NCI-H187 treated with DMSO at 0.1 percent for 48 hours (cell line): ENCODE results near the gene EP300.
A peak's percentile ranks its signal among the peaks of the same experiment; 100 is the strongest.

Experiments used
- DNase-seq: peaks from one replicate; lab custom pipeline; 2025; lab: John Stamatoyannopoulos, UW

EP300 gene

DNA sequence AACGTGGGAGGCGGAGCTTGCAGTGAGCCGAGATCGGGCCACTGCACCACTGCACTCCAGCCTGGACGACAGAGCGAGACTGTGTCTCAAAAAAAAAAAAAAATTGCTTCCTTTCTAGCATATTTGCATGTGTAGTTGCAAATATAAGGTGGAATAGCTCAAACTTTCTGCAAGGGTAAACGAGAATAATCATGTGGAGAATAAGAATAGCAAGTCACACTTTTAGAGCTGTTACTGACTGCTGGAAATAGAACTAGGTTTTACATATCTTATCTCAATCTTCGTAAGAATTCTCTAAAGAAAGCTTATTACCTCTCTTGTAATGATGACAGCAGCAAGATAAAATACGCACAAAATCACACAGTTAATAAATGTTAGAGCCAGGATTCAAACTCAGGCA lies 114.3 kb downstream of the EP300 start:
- no peak for DNase-seq

DNA sequence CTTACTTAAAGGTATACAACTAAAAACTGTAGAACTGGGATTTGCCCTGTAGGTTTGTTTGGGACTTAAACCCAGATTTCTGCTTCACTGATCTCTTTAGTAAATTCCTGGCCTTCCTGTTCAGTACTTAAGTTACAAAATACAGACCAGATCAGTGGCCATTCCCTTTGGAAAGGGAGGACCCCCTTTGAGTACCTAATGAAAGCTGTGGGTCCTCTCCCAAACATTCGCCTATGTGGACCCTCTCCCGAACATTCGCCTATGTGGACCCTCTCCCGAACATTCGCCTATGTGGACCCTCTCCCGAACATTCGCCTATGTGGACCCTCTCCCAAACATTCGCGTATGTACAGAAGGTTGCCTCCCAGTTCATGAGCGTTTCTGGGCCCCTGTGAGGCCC lies 123.0 kb downstream of the EP300 start:
- DNase-seq: no peak

DNA sequence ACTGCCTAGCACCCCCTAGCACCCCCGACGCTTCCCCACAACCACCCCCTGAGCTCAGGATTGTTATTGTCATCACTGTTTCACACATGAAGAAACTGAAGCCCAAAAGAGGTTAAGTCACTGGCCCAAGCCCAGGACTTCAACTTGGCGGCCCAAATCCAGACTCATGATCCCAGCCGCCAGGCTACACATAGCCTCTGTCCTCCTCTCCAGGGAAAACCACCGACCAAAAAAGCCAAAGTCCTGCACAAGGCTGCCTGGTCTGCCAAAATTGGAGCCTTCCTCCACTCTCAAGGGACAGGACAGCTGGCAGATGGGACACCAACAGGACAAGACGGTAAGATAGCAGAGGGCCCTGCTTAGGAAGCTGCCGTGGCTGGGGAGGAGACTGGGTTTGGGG lies 123.5 kb downstream of the EP300 start:
- no peak for DNase-seq

DNA sequence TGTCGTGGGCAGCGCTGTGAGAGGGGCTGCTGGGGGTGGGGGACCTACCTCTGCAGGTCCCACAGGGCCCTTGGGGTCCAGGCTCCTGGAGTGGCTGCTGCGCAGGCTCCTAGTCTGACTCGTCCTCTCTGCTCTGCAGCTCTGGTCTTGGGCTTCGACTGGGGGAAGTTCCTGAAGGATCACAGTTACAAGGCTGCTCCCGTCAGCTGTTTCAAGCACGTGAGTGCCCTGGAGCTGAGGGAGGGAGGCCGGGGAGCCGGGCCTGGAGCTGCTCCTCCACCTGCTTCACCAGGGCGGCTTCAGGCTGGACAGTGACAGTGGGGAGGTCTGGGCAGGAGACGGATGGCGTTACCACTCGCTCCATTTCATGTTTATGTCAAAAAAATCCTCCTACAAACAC lies 124.6 kb downstream of the EP300 start:
- DNase-seq: no peak

DNA sequence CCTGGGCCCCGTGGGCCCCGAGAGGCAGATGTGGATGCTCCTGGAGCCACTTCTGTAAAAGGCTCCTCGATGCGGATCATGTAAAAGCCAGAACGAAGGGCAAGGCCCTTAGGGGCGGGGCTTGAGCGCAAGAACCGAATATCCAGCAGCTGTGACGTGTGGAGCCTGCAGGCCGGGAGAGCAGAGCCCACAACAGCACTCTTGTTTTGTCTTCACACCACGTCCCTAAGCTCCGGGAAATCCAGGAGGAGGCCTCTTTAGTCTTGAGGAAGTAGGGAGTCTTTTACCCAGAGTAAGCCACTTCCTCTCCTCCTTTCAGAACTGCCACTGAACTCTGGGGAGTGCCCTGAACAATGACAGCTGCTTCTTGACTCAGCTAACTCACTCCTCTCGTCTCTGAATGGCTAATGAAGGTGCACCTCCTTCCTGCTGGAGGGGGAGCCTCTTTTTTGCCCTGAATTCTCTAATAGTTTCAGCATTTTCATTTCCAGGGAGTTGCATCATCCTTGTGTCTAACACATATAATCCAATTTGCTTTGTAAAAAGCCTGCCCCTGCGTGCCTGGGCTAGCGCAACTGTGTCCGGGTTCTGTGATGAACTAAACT lies 125.3 kb downstream of the EP300 start:
- DNase-seq: peak; percentile 17

DNA sequence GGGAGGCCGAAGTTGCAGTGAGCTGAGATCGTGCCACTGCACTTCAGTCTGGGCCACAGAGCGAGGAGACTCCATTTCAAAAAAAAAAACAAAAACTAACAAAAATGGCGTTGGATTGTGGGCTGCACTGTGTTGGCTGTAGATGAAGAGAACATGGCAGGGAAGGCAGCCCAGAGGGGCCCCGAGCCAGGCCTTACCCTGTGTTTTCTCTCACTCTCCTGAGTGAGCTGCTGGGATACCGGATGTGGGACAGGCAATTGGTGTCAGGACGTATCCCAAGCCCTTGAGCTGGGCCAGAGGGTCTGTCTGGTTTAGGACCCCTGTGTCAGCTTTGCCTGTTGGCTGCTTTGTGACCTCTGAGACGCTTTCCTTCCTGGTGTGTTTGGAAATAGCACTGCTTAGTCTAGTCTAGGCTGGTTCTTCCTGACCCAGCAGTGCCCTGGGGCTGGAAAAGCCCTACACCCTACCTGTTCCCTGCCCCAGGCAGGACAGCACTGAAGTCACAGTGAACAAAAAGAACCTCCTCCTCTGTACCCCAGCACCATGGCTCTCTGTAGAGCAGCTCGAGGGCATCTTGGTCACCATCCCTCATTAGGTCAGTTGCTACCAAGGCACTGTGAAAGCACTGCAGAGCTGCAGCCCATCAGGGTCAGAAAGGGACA lies 130.6 kb downstream of the EP300 start:
- DNase-seq: no peak

DNA sequence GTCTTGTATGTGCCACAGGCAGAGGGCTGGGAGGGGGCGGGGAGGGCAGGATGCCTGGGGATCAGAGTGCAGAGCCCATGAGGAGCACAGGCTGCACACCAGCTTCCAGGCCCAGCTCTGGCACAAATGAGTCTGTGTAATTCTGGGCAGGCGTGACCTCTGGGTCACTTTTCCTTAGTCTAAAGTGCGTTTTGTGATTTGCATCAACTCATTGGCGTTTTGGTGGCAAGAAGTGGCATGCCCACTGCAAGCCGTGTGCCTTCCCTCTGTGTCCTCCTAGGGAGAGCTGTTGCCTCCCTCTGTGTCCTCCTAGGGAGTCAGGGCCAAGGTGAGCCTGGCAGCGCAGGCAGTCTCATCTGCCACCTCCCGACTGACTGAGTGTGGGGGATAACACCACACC lies 131.1 kb downstream of the EP300 start:
- no peak for DNase-seq

DNA sequence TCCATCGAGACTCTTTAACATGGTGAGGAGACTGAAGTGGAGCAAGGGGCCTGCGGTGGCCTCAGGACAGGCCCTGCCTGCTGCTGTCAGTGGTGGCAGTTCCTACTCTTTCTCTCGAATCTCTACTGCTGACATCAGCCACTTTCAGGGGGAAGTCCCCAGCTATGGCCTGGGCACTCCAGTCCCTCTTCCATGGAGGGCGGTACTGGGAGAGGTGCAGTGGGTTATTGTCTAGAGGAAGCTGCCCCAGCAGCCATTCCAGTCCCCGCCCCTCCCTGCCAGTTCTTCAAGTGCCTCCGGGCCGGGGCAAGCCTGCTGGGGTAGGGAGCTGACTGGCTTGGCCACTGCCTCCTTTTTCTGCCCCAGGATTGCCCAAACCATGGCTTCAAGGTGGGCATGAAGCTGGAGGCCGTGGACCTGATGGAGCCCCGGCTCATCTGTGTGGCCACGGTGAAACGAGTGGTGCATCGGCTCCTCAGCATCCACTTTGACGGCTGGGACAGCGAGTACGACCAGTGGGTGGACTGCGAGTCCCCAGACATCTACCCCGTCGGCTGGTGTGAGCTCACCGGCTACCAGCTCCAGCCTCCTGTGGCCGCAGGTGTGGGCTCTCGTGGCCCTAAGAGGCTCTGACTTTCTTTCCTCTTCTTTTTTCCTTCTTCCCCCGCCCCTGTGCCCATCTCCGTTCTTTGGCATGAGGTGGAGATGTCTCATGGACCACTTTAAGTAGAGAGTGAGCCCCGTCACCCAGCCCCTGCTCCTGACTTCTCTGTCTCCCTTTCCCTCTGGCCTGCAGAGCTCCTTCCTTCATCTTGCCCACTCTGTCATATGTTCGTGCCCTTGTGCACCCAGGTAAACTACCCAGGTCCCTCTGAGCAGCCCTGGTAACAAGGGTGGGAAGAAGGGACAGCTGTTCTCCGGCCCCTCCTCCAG lies 134.6 kb downstream of the EP300 start:
- no peak for DNase-seq

DNA sequence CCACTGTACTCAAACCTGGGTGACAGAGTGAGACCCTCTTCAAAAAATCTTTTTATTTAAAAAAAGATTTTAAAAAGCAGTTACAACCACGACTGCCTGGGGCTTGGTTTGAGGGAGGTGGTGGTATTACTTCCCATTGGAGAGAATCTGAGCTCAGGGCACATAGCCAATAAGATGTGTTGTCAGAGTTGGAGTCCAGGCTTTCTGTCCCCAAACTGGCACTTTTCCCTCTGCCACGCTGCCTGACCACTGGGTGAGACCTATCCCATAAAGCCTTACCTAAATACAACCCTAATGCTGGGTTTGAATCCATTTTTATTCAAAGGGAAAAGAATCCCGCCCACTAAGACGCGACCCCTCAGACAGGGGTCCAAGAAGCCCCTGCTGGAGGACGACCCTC lies 136.8 kb downstream of the EP300 start:
- no peak for DNase-seq
